ENCODE results near the gene KLF2. TPM values are rescaled to one million over a fixed set of nuclear protein-coding genes. Genes with fewer than 3 reads are reported as not detected.
"Not testable (repeated sequence)": the region's sequence is repeated elsewhere in the genome, so short reads cannot be mapped to it uniquely, and the experiment has no call there.

KLF2 gene
- total RNA-seq, 2 donors from 2014 or later = 13.2 to 42.2 TPM

DNA sequence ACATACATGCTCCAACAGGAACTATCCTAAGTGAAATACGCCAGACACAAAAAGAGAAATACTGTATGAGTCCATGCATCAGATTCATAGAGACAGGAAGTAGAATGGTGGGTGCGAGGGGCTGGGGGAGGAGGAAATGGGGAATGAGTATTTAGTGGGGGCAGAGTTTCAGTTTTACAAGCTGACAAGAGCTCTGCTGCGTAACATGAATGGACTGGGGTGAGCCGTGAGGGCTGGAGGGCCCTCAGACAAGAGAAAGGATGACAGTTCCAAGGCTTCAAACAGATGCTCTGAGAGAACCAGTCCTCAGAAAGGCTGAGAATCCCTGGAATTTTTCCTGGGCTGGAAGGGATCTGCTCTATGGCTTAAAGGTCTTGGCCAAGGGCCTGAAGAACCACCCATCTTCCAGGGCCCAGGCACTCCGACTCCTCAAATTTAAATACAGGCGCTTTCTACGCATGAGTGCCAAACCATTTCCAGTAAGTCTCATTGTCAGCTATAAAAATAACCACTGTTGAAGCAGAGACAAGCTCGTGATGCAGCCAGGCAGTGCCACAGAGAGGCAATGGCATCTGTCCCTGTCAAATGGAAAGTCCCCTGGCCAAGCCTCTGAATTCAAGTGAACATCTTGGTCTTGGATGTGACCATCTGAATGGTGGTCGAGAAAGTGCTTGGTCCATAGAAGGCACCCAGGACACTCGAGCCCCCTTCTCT, 17.5 kb downstream of the KLF2 start:
- H3K36me3 ChIP-seq (replicated peaks in 1 of 2; ENCODE audit: insufficient read depth in 1 of 2, low read depth in 2 of 2) = no peaks in the 10 kb centered on the region
- TF ChIP-seq, protein P1, sequence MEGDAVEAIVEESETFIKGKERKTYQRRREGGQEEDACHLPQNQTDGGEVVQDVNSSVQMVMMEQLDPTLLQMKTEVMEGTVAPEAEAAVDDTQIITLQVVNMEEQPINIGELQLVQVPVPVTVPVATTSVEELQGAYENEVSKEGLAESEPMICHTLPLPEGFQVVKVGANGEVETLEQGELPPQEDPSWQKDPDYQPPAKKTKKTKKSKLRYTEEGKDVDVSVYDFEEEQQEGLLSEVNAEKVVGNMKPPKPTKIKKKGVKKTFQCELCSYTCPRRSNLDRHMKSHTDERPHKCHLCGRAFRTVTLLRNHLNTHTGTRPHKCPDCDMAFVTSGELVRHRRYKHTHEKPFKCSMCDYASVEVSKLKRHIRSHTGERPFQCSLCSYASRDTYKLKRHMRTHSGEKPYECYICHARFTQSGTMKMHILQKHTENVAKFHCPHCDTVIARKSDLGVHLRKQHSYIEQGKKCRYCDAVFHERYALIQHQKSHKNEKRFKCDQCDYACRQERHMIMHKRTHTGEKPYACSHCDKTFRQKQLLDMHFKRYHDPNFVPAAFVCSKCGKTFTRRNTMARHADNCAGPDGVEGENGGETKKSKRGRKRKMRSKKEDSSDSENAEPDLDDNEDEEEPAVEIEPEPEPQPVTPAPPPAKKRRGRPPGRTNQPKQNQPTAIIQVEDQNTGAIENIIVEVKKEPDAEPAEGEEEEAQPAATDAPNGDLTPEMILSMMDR (IDR thresholded peaks at IDR 0.05) = no peak
- no peak for TF ChIP-seq POLR2A (IDR thresholded peaks at IDR 0.05)
- WGBS, 2 donors = 72 to 86% methylated on average over 9 to 10 of the region's 10 CpGs
- no peaks in the 10 kb centered on the region for H3K9me3 ChIP-seq
- DNase-seq (peak in 1 of 4 donors; percentile 28), ATAC-seq (peak; percentile 30)
- no peak overlapping the region for H3K4me3 ChIP-seq
- H3K27me3 ChIP-seq = no peaks in the 10 kb centered on the region
- peak overlapping the region in 3 of 4 donors; percentile 5 to 38 (median 24) for H3K27ac ChIP-seq
- no peaks in the 10 kb centered on the region for H3K4me1 ChIP-seq
- intact Hi-C loops (cut with DNase I) = no loop called here

DNA sequence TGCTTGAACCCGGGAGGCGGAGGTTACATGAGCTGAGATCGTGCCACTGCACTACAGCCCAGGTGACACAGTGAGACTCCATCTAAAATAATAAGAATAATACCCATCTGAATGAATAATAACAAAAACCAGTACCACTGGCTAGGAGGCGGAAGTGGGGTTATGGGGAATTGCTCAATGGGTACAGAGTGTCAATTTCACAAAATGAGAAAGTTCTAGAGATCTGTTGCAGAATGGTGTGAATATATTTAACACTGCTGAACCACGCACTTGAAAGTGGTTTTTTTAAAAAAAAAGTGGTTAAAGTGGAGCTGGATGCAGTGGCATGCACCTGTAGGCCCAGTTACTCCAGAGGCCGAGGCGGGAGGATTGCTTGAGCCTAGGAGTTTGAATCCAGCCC, 18.5 kb downstream of the KLF2 start:
- no peak for ATAC-seq
- WGBS, 2 donors = 86 to 89% methylated on average over 7 of the region's 7 CpGs
- peak overlapping the region in 2 of 4 donors; percentile 5 to 24 for H3K27ac ChIP-seq

DNA sequence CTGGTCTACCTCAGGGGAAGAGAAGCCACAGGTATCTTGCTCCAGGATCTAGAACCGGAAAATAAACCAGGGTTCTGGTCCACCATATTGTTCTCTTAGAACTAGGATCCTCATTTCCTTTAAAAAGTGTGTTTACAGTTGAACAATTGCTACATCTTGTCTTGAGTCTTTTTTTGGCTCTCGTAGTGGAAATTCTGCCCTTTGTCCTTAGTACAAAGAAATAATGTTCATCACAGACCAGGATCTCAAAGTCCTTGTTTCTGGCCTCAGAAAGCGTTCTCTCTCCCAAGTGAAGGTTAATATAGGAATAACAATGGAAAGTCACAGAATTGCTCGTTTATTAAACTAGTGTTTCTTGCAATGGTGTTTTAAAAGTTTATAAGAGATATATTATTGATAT, 20.8 kb downstream of the KLF2 start:
- H3K36me3 ChIP-seq (replicated peaks in 1 of 2; ENCODE audit: insufficient read depth in 1 of 2, low read depth in 2 of 2) = no peaks in the 10 kb centered on the region
- ATAC-seq (no peak), DNase-seq (no peak)
- no peaks in the 10 kb centered on the region for H3K4me1 ChIP-seq
- 81 to 92% methylated on average over 4 of the region's 4 CpGs for WGBS, 2 donors
- intact Hi-C loops (cut with DNase I) = no loop called here
- no peaks in the 10 kb centered on the region for H3K27me3 ChIP-seq
- H3K27ac ChIP-seq = no peak overlapping the region
- no peaks in the 10 kb centered on the region for H3K9me3 ChIP-seq
- H3K4me3 ChIP-seq = no peak overlapping the region
- TF ChIP-seq, protein P1 (IDR thresholded peaks at IDR 0.05) = no peak
- TF ChIP-seq POLR2A (IDR thresholded peaks at IDR 0.05) = no peak

More for the DNA sequence above, 18.5 kb downstream of the KLF2 start:
- Histone ChIP-seq H3K9me3 (no peaks in the 10 kb centered on the region), H3K4me1 (no peaks in the 10 kb centered on the region), H3K4me3 (no peak overlapping the region), H3K27me3 (no peaks in the 10 kb centered on the region), H3K36me3 (replicated peaks in 1 of 2; ENCODE audit: insufficient read depth in 1 of 2, low read depth in 2 of 2) (no peaks in the 10 kb centered on the region)
- intact Hi-C loops (cut with DNase I) = no loop called here
- no peak for DNase-seq
- TF ChIP-seq, protein P1 (IDR thresholded peaks at IDR 0.05) = no peak

DNA sequence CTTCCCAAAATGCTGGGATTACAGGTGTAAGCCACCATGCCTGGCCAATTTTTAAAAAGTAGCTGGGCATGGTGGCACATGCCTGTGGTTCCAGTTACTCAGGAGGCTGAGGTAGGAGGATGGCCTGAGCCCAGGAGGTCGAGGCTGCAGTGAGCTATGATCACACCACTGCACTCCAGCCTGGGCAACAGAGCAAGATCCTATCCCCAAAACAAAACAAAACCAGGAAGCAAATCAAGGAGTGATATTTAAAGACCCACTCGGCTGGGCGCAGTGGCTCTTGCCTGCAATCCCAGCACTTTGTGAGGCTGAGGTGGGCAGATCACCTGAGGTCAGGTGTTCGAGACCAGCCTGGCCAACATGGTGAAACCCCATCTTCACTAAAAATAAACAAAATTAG, 22.5 kb downstream of the KLF2 start:
- H3K27ac ChIP-seq; DNase-seq; H3K27me3 ChIP-seq; ATAC-seq; H3K36me3 ChIP-seq (replicated peaks in 1 of 2; ENCODE audit: insufficient read depth in 1 of 2, low read depth in 2 of 2); H3K4me3 ChIP-seq; intact Hi-C loops (cut with DNase I); H3K9me3 ChIP-seq; H3K4me1 ChIP-seq: not testable (repeated sequence)
- 82 to 100% methylated on average over 1 to 4 of the region's 4 CpGs for WGBS, 2 donors

DNA sequence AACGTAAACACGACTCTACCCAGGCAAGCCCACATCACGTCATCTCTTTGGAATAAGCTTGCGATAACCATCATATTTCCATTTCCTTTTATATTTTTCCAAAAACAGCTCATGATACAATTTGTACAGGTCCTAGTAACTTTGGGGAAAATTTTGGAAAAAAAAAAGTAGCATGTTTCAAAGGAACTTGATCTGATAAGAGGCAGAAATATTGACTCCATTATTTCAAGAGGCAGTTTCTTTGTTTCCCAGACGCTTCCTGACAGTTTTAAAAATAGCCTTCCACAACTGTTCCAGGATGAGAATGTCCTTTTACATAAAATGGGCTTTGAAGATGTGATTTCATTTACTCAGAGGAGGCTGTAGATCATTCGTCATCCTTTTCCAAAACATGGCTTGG, 23.1 kb downstream of the KLF2 start:
- 87 to 96% methylated on average over 6 of the region's 6 CpGs for WGBS, 2 donors
- TF ChIP-seq POLR2A (IDR thresholded peaks at IDR 0.05) = no peak
- TF ChIP-seq, protein P1 (IDR thresholded peaks at IDR 0.05) = no peak
- Histone ChIP-seq H3K36me3 (replicated peaks in 1 of 2; ENCODE audit: insufficient read depth in 1 of 2, low read depth in 2 of 2) (no peaks in the 10 kb centered on the region), H3K4me3 (no peak overlapping the region), H3K27ac (peak overlapping the region in 1 of 4 donors; percentile 36), H3K9me3 (no peaks in the 10 kb centered on the region), H3K27me3 (no peaks in the 10 kb centered on the region), H3K4me1 (no peaks in the 10 kb centered on the region)
- no peak for DNase-seq
- ATAC-seq = no peak
- intact Hi-C loops (cut with DNase I) = no loop called here

Measured in body of pancreas (tissue), 4 donors.